ENCODE data around the gene CAMTA2. TPM values are rescaled to one million over a fixed set of nuclear protein-coding genes. Genes with fewer than 3 reads are reported as not detected.

The CAMTA2 gene
- total and polyA plus RNA-seq, 9 of the 15 experiments (the other 6 are each of a cell fraction or from before 2014, with no cell fraction given): 0.24 to 25.1 (median 6.3) TPM

DNA sequence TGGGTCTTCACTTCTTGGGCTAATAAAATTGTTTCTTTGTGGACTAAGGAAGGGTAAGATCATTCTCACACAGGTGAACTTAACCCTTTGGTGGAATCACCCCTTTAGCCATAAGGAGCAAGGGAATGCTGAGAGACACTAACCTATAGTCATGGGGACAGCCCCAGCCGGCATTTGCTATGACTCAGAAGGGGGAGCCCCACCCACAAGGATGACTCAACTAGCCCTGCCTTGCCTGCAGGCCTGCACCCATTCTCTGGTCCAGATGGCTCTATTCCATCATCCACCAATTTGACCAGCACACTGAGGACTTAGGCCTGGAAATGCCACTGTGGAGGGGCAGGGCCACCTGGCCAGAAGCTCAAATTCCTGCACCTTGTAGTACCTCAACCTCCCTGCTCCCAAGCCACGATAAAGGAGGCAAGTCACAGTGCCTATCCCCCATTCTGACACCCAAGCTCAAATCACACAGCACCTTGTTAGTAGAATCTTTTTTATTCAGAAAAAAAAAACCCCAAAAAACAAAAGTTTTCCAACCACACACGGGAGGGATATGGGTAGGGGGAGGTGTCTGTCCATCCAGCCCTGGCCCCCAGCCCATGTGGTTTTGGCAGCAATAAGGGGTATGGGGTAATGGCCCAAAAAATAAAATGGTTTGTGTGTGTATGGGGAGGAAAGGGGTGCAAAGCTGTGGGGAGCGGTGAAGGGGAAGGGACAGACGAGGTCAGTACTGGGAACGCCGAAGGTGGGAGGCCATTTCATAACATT lies 42.1 kb downstream of the CAMTA2 start (continued):
- TF ChIP-seq KLF6 (CRISPR knock-in tag; IDR thresholded peaks at IDR 0.05; ENCODE audit: borderline replicate concordance): no peak
- TF ChIP-seq ILF3 (IDR thresholded peaks at IDR 0.05; ENCODE audit: borderline replicate concordance): peak; percentile 65; the same call in 1 of the 2 replicates
- TF ChIP-seq JUNB (CRISPR knock-in tag; conservative IDR thresholded peaks at IDR 0.05): peak; percentile 77
- no peak for TF ChIP-seq RFX7 (CRISPR knock-in tag; IDR thresholded peaks at IDR 0.05)
- TF ChIP-seq ZSCAN32 (CRISPR knock-in tag; IDR thresholded peaks at IDR 0.05): no peak
- 0 out of 2 replicates have a peak, but pooled peaks have one; percentile 8 for TF ChIP-seq RBFOX2 (IDR thresholded peaks at IDR 0.05; ENCODE audit: low read depth, low read length)
- no peak for TF ChIP-seq RB1 (IDR thresholded peaks at IDR 0.05; ENCODE audit: low read depth)
- TF ChIP-seq LEF1 (IDR thresholded peaks at IDR 0.05): no peak
- no peak for TF ChIP-seq HNRNPH1 (optimal IDR thresholded peaks at IDR 0.05; ENCODE audit: low read depth, low read length)
- TF ChIP-seq JUND (IDR thresholded peaks at IDR 0.05; ENCODE audit: borderline replicate concordance, low read depth, low read length): peak; percentile 98
- peak; percentile 97 for TF ChIP-seq JUND (tag; IDR thresholded peaks at IDR 0.05; ENCODE audit: borderline replicate concordance, low read depth, low read length)
- no peak for TF ChIP-seq ZNF232 (CRISPR knock-in tag; IDR thresholded peaks at IDR 0.05)
- no peak for TF ChIP-seq TCFL5 (CRISPR knock-in tag; conservative IDR thresholded peaks at IDR 0.05)
- TF ChIP-seq, protein P1, sequence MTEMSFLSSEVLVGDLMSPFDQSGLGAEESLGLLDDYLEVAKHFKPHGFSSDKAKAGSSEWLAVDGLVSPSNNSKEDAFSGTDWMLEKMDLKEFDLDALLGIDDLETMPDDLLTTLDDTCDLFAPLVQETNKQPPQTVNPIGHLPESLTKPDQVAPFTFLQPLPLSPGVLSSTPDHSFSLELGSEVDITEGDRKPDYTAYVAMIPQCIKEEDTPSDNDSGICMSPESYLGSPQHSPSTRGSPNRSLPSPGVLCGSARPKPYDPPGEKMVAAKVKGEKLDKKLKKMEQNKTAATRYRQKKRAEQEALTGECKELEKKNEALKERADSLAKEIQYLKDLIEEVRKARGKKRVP (CRISPR knock-in tag; IDR thresholded peaks at IDR 0.05): no peak
- TF ChIP-seq YY1 (IDR thresholded peaks at IDR 0.05; ENCODE audit: borderline replicate concordance in 1 of 3, control insufficient read depth in 1 of 3, extremely low read depth in 1 of 3, insufficient read depth in 3 of 3, insufficient read length in 1 of 3, insufficient replicate concordance in 2 of 3, low read depth in 1 of 3, low read length in 2 of 3): peak in 1 of 3 experiments; percentile 47
- TF ChIP-seq TBL1XR1 (IDR thresholded peaks at IDR 0.05; ENCODE audit: low read length in 2 of 2): peak in 1 of 2 experiments; percentile 22; a peak in 1 of 4 replicates
- peak; percentile 59 for TF ChIP-seq SUPT5H (IDR thresholded peaks at IDR 0.05)
- TF ChIP-seq, protein P2, sequence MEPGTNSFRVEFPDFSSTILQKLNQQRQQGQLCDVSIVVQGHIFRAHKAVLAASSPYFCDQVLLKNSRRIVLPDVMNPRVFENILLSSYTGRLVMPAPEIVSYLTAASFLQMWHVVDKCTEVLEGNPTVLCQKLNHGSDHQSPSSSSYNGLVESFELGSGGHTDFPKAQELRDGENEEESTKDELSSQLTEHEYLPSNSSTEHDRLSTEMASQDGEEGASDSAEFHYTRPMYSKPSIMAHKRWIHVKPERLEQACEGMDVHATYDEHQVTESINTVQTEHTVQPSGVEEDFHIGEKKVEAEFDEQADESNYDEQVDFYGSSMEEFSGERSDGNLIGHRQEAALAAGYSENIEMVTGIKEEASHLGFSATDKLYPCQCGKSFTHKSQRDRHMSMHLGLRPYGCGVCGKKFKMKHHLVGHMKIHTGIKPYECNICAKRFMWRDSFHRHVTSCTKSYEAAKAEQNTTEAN (CRISPR knock-in tag; IDR thresholded peaks at IDR 0.05): no peak
- TF ChIP-seq, protein P3, sequence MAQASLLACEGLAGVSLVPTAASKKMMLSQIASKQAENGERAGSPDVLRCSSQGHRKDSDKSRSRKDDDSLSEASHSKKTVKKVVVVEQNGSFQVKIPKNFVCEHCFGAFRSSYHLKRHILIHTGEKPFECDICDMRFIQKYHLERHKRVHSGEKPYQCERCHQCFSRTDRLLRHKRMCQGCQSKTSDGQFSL (CRISPR knock-in tag; IDR thresholded peaks at IDR 0.05): no peak
- TF ChIP-seq, protein P3 (tag; IDR thresholded peaks at IDR 0.05): no peak
- TF ChIP-seq, protein P4, sequence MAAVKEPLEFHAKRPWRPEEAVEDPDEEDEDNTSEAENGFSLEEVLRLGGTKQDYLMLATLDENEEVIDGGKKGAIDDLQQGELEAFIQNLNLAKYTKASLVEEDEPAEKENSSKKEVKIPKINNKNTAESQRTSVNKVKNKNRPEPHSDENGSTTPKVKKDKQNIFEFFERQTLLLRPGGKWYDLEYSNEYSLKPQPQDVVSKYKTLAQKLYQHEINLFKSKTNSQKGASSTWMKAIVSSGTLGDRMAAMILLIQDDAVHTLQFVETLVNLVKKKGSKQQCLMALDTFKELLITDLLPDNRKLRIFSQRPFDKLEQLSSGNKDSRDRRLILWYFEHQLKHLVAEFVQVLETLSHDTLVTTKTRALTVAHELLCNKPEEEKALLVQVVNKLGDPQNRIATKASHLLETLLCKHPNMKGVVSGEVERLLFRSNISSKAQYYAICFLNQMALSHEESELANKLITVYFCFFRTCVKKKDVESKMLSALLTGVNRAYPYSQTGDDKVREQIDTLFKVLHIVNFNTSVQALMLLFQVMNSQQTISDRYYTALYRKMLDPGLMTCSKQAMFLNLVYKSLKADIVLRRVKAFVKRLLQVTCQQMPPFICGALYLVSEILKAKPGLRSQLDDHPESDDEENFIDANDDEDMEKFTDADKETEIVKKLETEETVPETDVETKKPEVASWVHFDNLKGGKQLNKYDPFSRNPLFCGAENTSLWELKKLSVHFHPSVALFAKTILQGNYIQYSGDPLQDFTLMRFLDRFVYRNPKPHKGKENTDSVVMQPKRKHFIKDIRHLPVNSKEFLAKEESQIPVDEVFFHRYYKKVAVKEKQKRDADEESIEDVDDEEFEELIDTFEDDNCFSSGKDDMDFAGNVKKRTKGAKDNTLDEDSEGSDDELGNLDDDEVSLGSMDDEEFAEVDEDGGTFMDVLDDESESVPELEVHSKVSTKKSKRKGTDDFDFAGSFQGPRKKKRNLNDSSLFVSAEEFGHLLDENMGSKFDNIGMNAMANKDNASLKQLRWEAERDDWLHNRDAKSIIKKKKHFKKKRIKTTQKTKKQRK (IDR thresholded peaks at IDR 0.05; ENCODE audit: borderline replicate concordance, low read depth, low read length): no peak
